ENCODE data around the gene MS4A18.
A peak's percentile ranks its signal among the peaks of the same experiment; 100 is the strongest.
"Not testable (repeated sequence)": the region's sequence is repeated elsewhere in the genome, so short reads cannot be mapped to it uniquely, and the experiment has no call there.

MS4A18 gene

GRCh38 chr11:60748821-60749220 is 24.3 kb downstream of the MS4A18 start:
- H3K4me1 Mint-ChIP-seq, result peaks cover 0 to 3% of the 10 kb centered on the region in 2 donors
- no peaks in the 10 kb centered on the region for H3K36me3 Mint-ChIP-seq
- DNase-seq (no peak), ATAC-seq (replicated peaks) (peak in 1 of 2 donors; percentile 54)
- H3K9me3 Mint-ChIP-seq, result peaks cover 3 to 5% of the 10 kb centered on the region in 2 donors
- H3K27ac Mint-ChIP-seq, result no peak overlapping the region
- H3K4me3 Mint-ChIP-seq, result no peak overlapping the region
- peaks cover 27 to 42% of the 10 kb centered on the region in 2 donors for H3K27me3 Mint-ChIP-seq

GRCh38 chr11:60750911-60751310 is 26.4 kb downstream of the MS4A18 start:
- no peak for ATAC-seq (replicated peaks)
- no peak for DNase-seq
- no peaks in the 10 kb centered on the region for H3K36me3 Mint-ChIP-seq
- H3K27me3 Mint-ChIP-seq, result peaks cover 23 to 28% of the 10 kb centered on the region in 2 donors
- no peak overlapping the region for H3K4me3 Mint-ChIP-seq
- H3K27ac Mint-ChIP-seq, result no peak overlapping the region
- peaks cover 3 to 5% of the 10 kb centered on the region in 2 donors for H3K9me3 Mint-ChIP-seq
- peaks cover 0 to 3% of the 10 kb centered on the region in 2 donors for H3K4me1 Mint-ChIP-seq

DNA sequence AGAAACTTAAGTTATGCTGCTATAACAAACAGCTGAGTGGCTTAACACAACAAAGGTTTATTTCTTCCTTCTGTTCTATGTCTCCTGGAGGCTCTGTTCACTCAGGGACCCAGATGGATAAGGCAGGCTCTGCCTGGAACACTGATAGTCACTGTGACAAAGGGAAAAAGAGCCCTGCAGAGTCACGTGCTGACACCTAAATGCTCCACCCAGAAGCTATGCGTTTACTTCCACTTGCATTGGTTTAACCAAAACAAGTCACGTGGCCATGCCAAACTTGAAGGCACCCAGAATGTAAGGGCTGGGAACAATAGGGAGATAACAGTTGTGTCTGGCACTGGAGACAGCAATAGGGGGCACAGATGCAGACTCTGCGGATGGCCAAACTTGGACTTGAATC is 28.8 kb downstream of the MS4A18 start:
- DNase-seq (no peak), ATAC-seq (replicated peaks) (no peak)
- Mint-ChIP-seq H3K27ac (no peak overlapping the region), H3K27me3 (peaks cover 24 to 32% of the 10 kb centered on the region in 2 donors), H3K4me1 (no peaks in the 10 kb centered on the region), H3K36me3 (no peaks in the 10 kb centered on the region), H3K4me3 (no peak overlapping the region), H3K9me3 (no peaks in the 10 kb centered on the region)

DNA sequence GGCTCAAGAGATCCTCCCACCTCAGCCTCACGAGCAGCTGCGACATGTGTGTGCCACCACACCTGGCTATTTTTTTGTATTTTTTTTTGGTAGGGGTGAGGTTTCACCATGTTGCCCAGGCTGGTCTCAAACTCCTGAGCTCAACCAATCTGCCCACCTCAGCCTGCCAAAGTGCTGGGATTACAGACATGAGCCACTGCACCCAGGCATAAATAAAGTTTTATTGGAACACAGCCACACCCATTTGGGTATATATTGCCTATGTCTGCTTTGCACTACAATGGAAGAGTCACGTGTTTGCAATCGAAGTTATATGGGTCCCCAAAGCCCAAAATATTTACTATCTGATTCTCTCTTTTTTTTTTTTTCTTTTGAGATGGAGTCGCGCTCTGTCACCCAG is 30.4 kb downstream of the MS4A18 start:
- ATAC-seq (replicated peaks), result no peak
- Mint-ChIP-seq H3K4me1 (peaks cover 9 to 12% of the 10 kb centered on the region in 2 donors), H3K9me3 (no peaks in the 10 kb centered on the region), H3K27me3 (peaks cover 32 to 38% of the 10 kb centered on the region in 2 donors), H3K27ac (no peak overlapping the region), H3K36me3 (no peaks in the 10 kb centered on the region), H3K4me3 (no peak overlapping the region)
- no peak for DNase-seq

GRCh38 chr11:60756307-60757032 is 31.9 kb downstream of the MS4A18 start, which contains the start of gene MS4A15:
Gene MS4A15, plus strand, starts transcription at chr11:60756867. Its CDS starts 6,867 bp downstream, at chr11:60763734.
- Mint-ChIP-seq H3K27ac (peak within 1 kb of the TSS; percentile 4), H3K4me1 (peaks cover 20 to 22% of the 10 kb centered on the region in 2 donors), H3K27me3 (peaks cover 31 to 45% of the 10 kb centered on the region in 2 donors), H3K36me3 (no peaks in the 10 kb centered on the region), H3K4me3 (no peak within 1 kb of the TSS), H3K9me3 (no peaks in the 10 kb centered on the region)
- ATAC-seq (replicated peaks) (peak; percentile 56 to 60), DNase-seq (no peak)

DNA sequence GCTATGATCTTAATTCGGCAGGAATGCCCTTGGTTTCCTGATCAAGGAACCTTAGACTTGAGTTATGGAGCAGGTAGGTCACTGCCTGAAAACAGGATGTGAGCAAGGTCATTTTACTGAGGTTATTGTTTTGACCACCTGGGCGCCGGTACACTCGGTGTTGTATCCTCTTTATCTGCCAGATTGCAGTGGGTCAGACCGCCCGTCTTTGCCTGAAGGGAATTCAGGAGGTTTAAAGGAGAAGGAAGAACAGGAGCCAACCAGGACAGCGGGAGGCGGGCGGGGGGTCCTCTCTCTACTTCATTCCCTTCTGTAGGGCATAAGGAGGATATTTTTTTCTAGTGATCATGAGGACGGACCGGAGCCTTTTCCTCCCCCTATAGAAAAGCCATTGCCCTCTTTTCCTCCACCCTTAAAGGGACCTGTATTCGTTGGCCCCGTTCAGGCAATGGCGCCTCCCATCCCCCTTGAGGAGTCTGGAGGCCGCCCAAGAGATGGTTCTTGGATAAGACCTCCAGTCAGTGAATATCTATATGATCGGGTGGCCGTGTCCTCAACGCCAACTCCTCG is 32.8 kb downstream of the MS4A18 start:
- DNase-seq, result no peak
- Mint-ChIP-seq H3K27ac (peak overlapping the region; percentile 4), H3K9me3 (no peaks in the 10 kb centered on the region), H3K4me3 (no peak overlapping the region), H3K4me1 (peaks cover 23 to 29% of the 10 kb centered on the region in 2 donors), H3K27me3 (peaks cover 25 to 37% of the 10 kb centered on the region in 2 donors), H3K36me3 (no peaks in the 10 kb centered on the region)
- ATAC-seq (replicated peaks), result no peak

GRCh38 chr11:60758671-60759070 is 34.2 kb downstream of the MS4A18 start:
- not testable (repeated sequence) for ATAC-seq (replicated peaks); H3K4me3 Mint-ChIP-seq; DNase-seq; H3K27ac Mint-ChIP-seq; H3K9me3 Mint-ChIP-seq; H3K36me3 Mint-ChIP-seq
- Mint-ChIP-seq H3K4me1 (peaks cover 34 to 42% of the 10 kb centered on the region in 2 donors), H3K27me3 (peaks cover 21 to 27% of the 10 kb centered on the region in 2 donors)

GRCh38 chr11:60759438-60760225 is 35.1 kb downstream of the MS4A18 start:
- not testable (repeated sequence) for H3K9me3 Mint-ChIP-seq; H3K36me3 Mint-ChIP-seq; ATAC-seq (replicated peaks); H3K27ac Mint-ChIP-seq; DNase-seq
- Mint-ChIP-seq H3K27me3 (peaks cover 21 to 27% of the 10 kb centered on the region in 2 donors), H3K4me3 (peak overlapping the region in 1 of 2 donors; percentile 69), H3K4me1 (peaks cover 42 to 52% of the 10 kb centered on the region in 2 donors)

GRCh38 chr11:60761436-60762190 is 37.1 kb downstream of the MS4A18 start:
- H3K36me3 Mint-ChIP-seq, result no peaks in the 10 kb centered on the region
- peaks cover 42 to 60% of the 10 kb centered on the region in 2 donors for H3K4me1 Mint-ChIP-seq
- ATAC-seq (replicated peaks), result peak; percentile 19 to 28
- H3K9me3 Mint-ChIP-seq, result no peaks in the 10 kb centered on the region
- no peak for DNase-seq
- H3K27ac Mint-ChIP-seq, result peak overlapping the region; percentile 89
- no peak overlapping the region for H3K4me3 Mint-ChIP-seq
- peaks cover 21 to 28% of the 10 kb centered on the region in 2 donors for H3K27me3 Mint-ChIP-seq

GRCh38 chr11:60762851-60763691 is 38.6 kb downstream of the MS4A18 start:
- Mint-ChIP-seq H3K4me1 (peaks cover 46 to 60% of the 10 kb centered on the region in 2 donors), H3K27me3 (peaks cover 16 to 29% of the 10 kb centered on the region in 2 donors), H3K9me3 (peaks cover 3 to 4% of the 10 kb centered on the region in 2 donors), H3K27ac (peak overlapping the region; percentile 88), H3K36me3 (no peaks in the 10 kb centered on the region), H3K4me3 (peak overlapping the region; percentile 17 to 25)
- peak; percentile 85 to 89 for ATAC-seq (replicated peaks)
- DNase-seq, result peak; percentile 83

DNA sequence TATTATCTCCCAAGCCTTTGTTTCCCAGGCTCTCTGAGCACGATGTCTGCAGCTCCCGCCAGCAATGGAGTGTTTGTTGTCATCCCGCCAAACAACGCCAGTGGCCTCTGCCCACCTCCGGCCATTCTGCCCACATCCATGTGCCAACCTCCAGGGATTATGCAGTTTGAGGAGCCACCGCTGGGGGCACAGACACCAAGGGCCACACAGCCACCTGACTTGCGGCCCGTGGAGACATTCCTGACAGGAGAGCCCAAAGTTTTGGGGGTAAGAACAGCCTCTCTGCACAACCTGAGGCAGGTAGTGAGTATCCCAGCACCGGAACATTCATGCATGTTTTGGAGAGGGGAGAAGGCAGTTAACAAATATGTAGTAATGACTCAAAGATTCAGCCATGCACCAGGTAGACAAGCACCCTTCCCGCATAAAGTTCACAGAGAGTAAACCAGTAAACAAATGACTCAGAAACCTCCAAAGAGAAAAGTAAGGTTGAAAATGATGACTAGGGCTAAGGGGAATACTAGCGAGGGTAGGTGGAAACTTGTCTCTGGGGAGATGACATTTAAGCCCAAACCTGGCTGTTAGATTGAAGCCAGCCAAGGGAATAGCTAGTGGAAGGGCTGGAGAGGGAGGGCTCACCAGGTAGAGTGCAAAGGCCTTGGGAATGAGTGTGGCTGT is 39.3 kb downstream of the MS4A18 start:
- peaks cover 22 to 33% of the 10 kb centered on the region in 2 donors for H3K27me3 Mint-ChIP-seq
- H3K36me3 Mint-ChIP-seq, result no peaks in the 10 kb centered on the region
- peak; percentile 58 to 59 for ATAC-seq (replicated peaks)
- peak overlapping the region; percentile 14 to 25 for H3K4me3 Mint-ChIP-seq
- peaks cover 46 to 58% of the 10 kb centered on the region in 2 donors for H3K4me1 Mint-ChIP-seq
- H3K27ac Mint-ChIP-seq, result peak overlapping the region; percentile 88
- peaks cover 3 to 4% of the 10 kb centered on the region in 2 donors for H3K9me3 Mint-ChIP-seq
- peak; percentile 35 for DNase-seq

DNA sequence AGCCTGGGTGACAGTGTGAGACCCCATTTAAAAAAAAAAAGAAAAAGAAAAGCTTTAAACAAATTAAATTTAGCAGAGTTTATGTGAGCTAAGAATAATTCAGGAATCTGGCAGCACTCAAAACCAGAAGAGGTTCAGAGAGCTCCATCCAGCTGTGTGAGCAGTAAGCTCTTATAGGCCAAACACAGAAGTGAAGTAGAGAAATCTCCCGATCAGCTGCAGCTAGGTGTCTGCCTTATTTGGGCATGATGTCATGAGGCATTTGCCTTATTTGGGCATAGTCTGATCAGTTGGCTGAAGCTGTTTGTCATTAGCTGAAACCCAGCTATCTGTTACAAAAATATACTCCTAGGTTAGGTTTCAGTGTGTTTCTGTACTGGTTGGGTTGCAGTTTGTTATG is 40.4 kb downstream of the MS4A18 start:
- peak; percentile 17 to 24 for ATAC-seq (replicated peaks)
- H3K4me3 Mint-ChIP-seq, result no peak overlapping the region
- H3K27me3 Mint-ChIP-seq, result peaks cover 22 to 32% of the 10 kb centered on the region in 2 donors
- no peaks in the 10 kb centered on the region for H3K36me3 Mint-ChIP-seq
- H3K27ac Mint-ChIP-seq, result no peak overlapping the region
- no peak for DNase-seq
- peaks cover 3 to 4% of the 10 kb centered on the region in 2 donors for H3K9me3 Mint-ChIP-seq
- peaks cover 40 to 48% of the 10 kb centered on the region in 2 donors for H3K4me1 Mint-ChIP-seq
